ENCODE measurements around the gene PARP9.

- TF ChIP-seq CTCF (IDR thresholded peaks at IDR 0.05; ENCODE audit: insufficient read depth, low read length, poor library complexity, severe bottlenecking) (no peak), EZH2phosphoT487 (conservative IDR thresholded peaks at IDR 0.05; ENCODE audit: low read length) (no peak)
Measured at GRCh38 chr3:122577409-122578031, 13.4 kb upstream of the PARP9 start, which contains the start of gene PARP15.
